CD4-positive, alpha-beta T cell (primary cell): ENCODE measurements around the gene CD300A. TPM values are rescaled to one million over a fixed set of nuclear protein-coding genes. Genes with fewer than 3 reads are reported as not detected.
A peak's percentile ranks its signal among the peaks of the same experiment; 100 is the strongest.

Source experiments
- ATAC-seq: fragments of 200-7000 bp; cut with Tn5 transposase; one replicate; pipeline ENCODE4 v1.10.0; 2022; ENCODE audit warnings: mild to moderate bottlenecking; ENCODE audit not compliant: poor library complexity
- CTCF ChIA-PET: fragments of 350-600 bp; sonication (Branson Sonifier 250); formaldehyde crosslinking; loops from one replicate; lab custom pipeline; 2021; ENCODE audit warnings: antibody characterized with exemption, inconsistent platforms; lab: Charles Lee
- POLR2A ChIA-PET: fragments of 350-600 bp; sonication (Branson Sonifier 250); formaldehyde crosslinking; loops from one replicate; lab custom pipeline; 2021; ENCODE audit warnings: antibody characterized with exemption, inconsistent platforms; lab: Charles Lee
- DNase-seq, 14 experiments: peaks; one replicate each; pipeline ENCODE4 v3.0.0-alpha.2; 2013 to 2020; ENCODE audit warnings: mixed read lengths in 2 of 14
- H3K27ac ChIP-seq, 2 donors: one replicate each; pipeline versions ENCODE4 v1.5.1 to v1.7.0; 2013; ENCODE audit warnings: low read length in 2 of 2, low read depth in 1 of 2, mild to moderate bottlenecking in 1 of 2
- H3K27me3 ChIP-seq, 2 experiments: 1 replicate in 1 of 2; 2 replicates in 1 of 2; pipeline versions ENCODE4 v1.6.1 to v1.7.0; 2013; ENCODE audit warnings: low read length in 2 of 2, control low read depth in 1 of 2, mild to moderate bottlenecking in 1 of 2, moderate library complexity in 1 of 2; ENCODE audit not compliant: insufficient read depth in 2 of 2, control insufficient read depth in 1 of 2
- H3K36me3 ChIP-seq: one replicate; pipeline ENCODE4 v1.6.1; 2013; ENCODE audit warnings: low read length, control low read depth; ENCODE audit not compliant: insufficient read depth
- H3K4me1 ChIP-seq: one replicate; pipeline ENCODE4 v1.6.1; 2013; ENCODE audit warnings: low read length, control low read depth; ENCODE audit not compliant: insufficient read depth
- H3K4me3 ChIP-seq: one replicate; pipeline ENCODE4 v1.5.1; 2013; ENCODE audit warnings: mild to moderate bottlenecking, low read length, moderate library complexity
- H3K9me3 ChIP-seq, 2 experiments: 1 replicate in 1 of 2; 2 replicates in 1 of 2; pipeline versions ENCODE4 v1.6.1 to v1.7.0; 2013; ENCODE audit warnings: low read length in 2 of 2, mild to moderate bottlenecking in 2 of 2, control low read depth in 1 of 2, moderate library complexity in 1 of 2; ENCODE audit not compliant: control insufficient read depth in 1 of 2, insufficient read depth in 1 of 2
- H3K27ac Mint-ChIP-seq: one replicate; pipeline ENCODE4 v1.8.0; 2020; ENCODE audit warnings: mixed read lengths
- H3K27me3 Mint-ChIP-seq: one replicate; pipeline ENCODE4 v1.8.0; 2021; ENCODE audit warnings: mixed read lengths
- H3K36me3 Mint-ChIP-seq: one replicate; pipeline ENCODE4 v1.8.0; 2021; ENCODE audit warnings: low read depth, mixed read lengths
- H3K4me1 Mint-ChIP-seq: one replicate; pipeline ENCODE4 v1.8.0; 2021; ENCODE audit warnings: low read depth, mixed read lengths
- H3K4me3 Mint-ChIP-seq: one replicate; pipeline ENCODE4 v1.8.0; 2020; ENCODE audit warnings: mild to moderate bottlenecking, mixed read lengths
- H3K9me3 Mint-ChIP-seq: one replicate; pipeline ENCODE4 v1.8.0; 2020; ENCODE audit warnings: mixed read lengths
- intact Hi-C, 2 experiments: fragments of 100-400 bp; cut with DNase I in 1 of 2; cut with micrococcal nuclease in 1 of 2; formaldehyde crosslinking; loops; one replicate each; pipeline versions ENCODE4 v1.15.1 to v1.9.0; 2023 to 2025; cut with DNase I, micrococcal nuclease
- total RNA-seq, 174 experiments: library from RNA in 2 of 174; stranded (reverse) in 2 of 174; gene quantifications; one replicate each; pipeline ENCODE4 v1.2.3 and lab custom pipeline; 2021 to 2026
- TF ChIP-seq, protein P1 (sequence below): fragments of 200-600 bp; IDR thresholded peaks from one replicate; pipeline ENCODE4 v1.8.0; 2022; ENCODE audit warnings: antibody characterized with exemption, mild to moderate bottlenecking

Gene CD300A
- total RNA-seq, 2 experiments from 2014 or later = 1.8 to 2.6 TPM

DNA sequence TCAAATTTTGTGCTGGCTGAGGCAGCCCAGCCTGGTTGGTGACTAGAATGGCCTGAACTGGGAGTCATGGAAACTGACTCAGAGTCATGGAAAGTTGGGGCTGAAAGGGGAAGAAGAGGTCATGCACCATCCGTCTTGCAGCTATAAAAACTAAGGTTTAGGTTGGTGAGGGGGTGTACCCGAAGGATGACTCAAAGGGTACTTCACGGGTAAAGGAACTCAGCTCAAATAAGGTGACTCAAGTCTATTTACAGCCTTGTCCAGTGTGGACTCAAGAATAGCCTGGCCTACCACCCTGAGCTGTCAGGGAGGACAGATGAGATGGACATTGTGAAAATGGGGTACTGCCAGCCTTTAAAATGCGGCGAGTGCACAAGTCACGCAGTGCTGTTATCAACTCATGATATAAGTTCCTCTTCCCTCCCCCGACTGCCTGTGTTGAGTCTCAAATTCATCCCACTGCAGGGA lies 46.2 kb downstream of the CD300A start:
- intact Hi-C loops = no loop called here
- Histone ChIP-seq H3K36me3 (no peaks in the 10 kb centered on the region), H3K9me3 (no peaks in the 10 kb centered on the region), H3K27ac (peak overlapping the region in 1 of 2 donors; percentile 45), H3K4me1 (no peaks in the 10 kb centered on the region), H3K27me3 (peaks cover 3 to 11% of the 10 kb centered on the region in 2 experiments), H3K4me3 (no peak overlapping the region)
- TF ChIP-seq, protein P1, sequence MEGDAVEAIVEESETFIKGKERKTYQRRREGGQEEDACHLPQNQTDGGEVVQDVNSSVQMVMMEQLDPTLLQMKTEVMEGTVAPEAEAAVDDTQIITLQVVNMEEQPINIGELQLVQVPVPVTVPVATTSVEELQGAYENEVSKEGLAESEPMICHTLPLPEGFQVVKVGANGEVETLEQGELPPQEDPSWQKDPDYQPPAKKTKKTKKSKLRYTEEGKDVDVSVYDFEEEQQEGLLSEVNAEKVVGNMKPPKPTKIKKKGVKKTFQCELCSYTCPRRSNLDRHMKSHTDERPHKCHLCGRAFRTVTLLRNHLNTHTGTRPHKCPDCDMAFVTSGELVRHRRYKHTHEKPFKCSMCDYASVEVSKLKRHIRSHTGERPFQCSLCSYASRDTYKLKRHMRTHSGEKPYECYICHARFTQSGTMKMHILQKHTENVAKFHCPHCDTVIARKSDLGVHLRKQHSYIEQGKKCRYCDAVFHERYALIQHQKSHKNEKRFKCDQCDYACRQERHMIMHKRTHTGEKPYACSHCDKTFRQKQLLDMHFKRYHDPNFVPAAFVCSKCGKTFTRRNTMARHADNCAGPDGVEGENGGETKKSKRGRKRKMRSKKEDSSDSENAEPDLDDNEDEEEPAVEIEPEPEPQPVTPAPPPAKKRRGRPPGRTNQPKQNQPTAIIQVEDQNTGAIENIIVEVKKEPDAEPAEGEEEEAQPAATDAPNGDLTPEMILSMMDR = no peak
- DNase-seq (peak in 3 of 14 experiments; percentile 24 to 75 (median 65)), ATAC-seq (no peak)
- H3K9me3 Mint-ChIP-seq = peaks cover 9% of the 10 kb centered on the region
- peaks cover 9% of the 10 kb centered on the region for H3K4me1 Mint-ChIP-seq
- CTCF ChIA-PET = no interaction called here
- H3K4me3 Mint-ChIP-seq = no peak overlapping the region
- H3K36me3 Mint-ChIP-seq = peaks cover 10% of the 10 kb centered on the region
- H3K27ac Mint-ChIP-seq = no peak overlapping the region
- peaks cover 26% of the 10 kb centered on the region for H3K27me3 Mint-ChIP-seq
- POLR2A ChIA-PET = no interaction called here

DNA sequence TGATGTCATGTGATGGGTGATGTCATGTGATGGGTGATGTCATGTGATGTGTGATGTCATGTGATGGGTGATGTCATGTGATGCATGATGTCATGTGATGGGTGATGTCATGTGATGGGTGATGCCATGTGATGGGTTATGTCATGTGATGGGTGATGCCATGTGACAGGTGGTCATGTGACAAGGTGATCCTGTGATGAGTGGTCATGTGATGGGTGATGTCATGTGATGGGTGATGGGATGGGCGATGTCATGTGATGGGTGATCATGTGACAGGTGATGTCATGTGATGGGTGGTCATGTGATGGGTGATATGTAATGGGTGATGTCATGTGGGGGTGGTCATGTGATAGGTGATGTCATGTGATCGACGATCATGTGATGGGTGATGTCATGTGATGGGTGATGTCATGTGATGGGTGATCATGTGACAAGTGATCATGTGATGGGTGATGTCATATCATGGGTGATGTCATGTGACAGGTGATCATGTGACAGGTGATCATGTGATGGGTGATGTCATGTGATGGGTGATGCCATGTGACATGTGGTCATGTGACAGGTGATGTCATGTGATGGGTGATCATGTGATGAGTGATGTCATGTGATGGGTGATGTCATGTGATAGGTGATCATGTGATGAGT lies 47.7 kb downstream of the CD300A start:
- ChIA-PET POLR2A (no interaction called here), CTCF (no interaction called here)
- intact Hi-C loops = no loop called here
- Histone ChIP-seq H3K27ac (no peak overlapping the region), H3K36me3 (no peaks in the 10 kb centered on the region), H3K27me3 (peaks cover 3 to 11% of the 10 kb centered on the region in 2 experiments), H3K4me1 (no peaks in the 10 kb centered on the region), H3K9me3 (no peaks in the 10 kb centered on the region), H3K4me3 (no peak overlapping the region)
- H3K4me3 Mint-ChIP-seq = peak overlapping the region; percentile 69
- H3K36me3 Mint-ChIP-seq = peaks cover 10% of the 10 kb centered on the region
- H3K9me3 Mint-ChIP-seq = peaks cover 11% of the 10 kb centered on the region
- TF ChIP-seq, protein P1 = no peak
- DNase-seq (peak in 6 of 14 experiments; percentile 14 to 82 (median 45)), ATAC-seq (peak; percentile 49)
- H3K27me3 Mint-ChIP-seq = peaks cover 32% of the 10 kb centered on the region
- H3K4me1 Mint-ChIP-seq = peaks cover 9% of the 10 kb centered on the region
- peak overlapping the region; percentile 88 for H3K27ac Mint-ChIP-seq

DNA sequence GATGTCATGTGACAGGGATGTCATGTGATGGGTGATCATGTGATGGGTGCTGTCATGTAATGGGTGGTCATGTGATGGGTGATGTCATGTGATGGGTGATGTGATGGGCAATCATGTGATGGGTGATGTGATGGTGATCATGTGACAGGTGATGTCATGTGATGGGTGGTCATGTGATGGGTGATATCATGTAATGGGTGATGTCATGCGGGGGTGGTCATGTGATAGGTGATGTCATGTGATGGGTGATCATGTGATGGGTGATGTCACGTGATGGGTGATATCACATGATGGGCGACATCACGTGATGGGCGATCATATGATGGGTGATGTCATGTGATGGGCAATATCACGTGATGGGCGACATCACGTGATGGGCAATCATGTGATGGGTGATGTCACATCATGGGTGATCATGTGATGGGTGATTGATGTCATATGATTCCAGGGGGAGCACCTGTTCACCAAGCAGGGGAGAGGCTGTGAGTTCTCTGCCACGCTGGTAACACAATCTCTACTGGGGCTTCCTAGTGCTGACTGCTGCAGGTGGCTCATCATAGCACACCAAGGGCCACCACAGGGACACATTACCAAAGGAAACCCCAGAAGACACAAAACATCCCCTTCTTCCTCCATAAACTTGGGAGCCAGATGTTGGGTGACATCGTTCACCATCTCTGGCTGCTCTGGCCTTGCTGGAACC lies 48.3 kb downstream of the CD300A start:
- ChIA-PET POLR2A (no interaction called here), CTCF (no interaction called here)
- Histone ChIP-seq H3K36me3 (no peaks in the 10 kb centered on the region), H3K4me1 (no peaks in the 10 kb centered on the region), H3K4me3 (no peak overlapping the region), H3K27me3 (peaks cover 3 to 11% of the 10 kb centered on the region in 2 experiments), H3K9me3 (no peaks in the 10 kb centered on the region), H3K27ac (no peak overlapping the region)
- intact Hi-C loops = no loop called here
- DNase-seq = peak in 1 of 14 experiments; percentile 5
- TF ChIP-seq, protein P1 = no peak
- Mint-ChIP-seq H3K4me3 (peak overlapping the region; percentile 69), H3K36me3 (peaks cover 10% of the 10 kb centered on the region), H3K27ac (peak overlapping the region; percentile 88), H3K27me3 (peaks cover 34% of the 10 kb centered on the region), H3K4me1 (peaks cover 9% of the 10 kb centered on the region), H3K9me3 (peaks cover 11% of the 10 kb centered on the region)
- ATAC-seq = peak; percentile 34
